Stimulated activated naive CD4-positive, alpha-beta T cell (primary cell): ENCODE measurements around the gene PSME3.
"Not testable (repeated sequence)": the region's sequence is repeated elsewhere in the genome, so short reads cannot be mapped to it uniquely, and the experiment has no call there.

ENCODE experiments used
- DNase-seq, 6 experiments: peaks; one replicate each; lab custom pipeline; 2025; lab: John Stamatoyannopoulos, UW

PSME3 gene

GRCh38 chr17:42878123-42878880 lies 45.1 kb downstream of the PSME3 start:
- DNase-seq = no peak

GRCh38 chr17:42878924-42879595 lies 45.9 kb downstream of the PSME3 start:
- no peak for DNase-seq

- no peak for DNase-seq
Observed at GRCh38 chr17:42879596-42879985, 46.4 kb downstream of the PSME3 start.

- DNase-seq = no peak
Observed at GRCh38 chr17:42880776-42881310, 47.6 kb downstream of the PSME3 start.

GRCh38 chr17:42881706-42882105 lies 48.5 kb downstream of the PSME3 start:
- not testable (repeated sequence) for DNase-seq

- no peak for DNase-seq
Observed at GRCh38 chr17:42882166-42882565, 49.0 kb downstream of the PSME3 start.

GRCh38 chr17:42883802-42884558 lies 50.8 kb downstream of the PSME3 start:
- no peak for DNase-seq

- DNase-seq = not testable (repeated sequence)
Observed at GRCh38 chr17:42885806-42886205, 52.6 kb downstream of the PSME3 start.

- DNase-seq = no peak
Observed at GRCh38 chr17:42886283-42887176, 53.3 kb downstream of the PSME3 start.

- DNase-seq = no peak
Observed at GRCh38 chr17:42889809-42890208, 56.6 kb downstream of the PSME3 start.

GRCh38 chr17:42891539-42892152 lies 58.4 kb downstream of the PSME3 start:
- no peak for DNase-seq

GRCh38 chr17:42893359-42893758 lies 60.2 kb downstream of the PSME3 start:
- DNase-seq = no peak
